HEK293 (cell line): Measurements from ENCODE around the gene CXXC4.
A peak's percentile ranks its signal among the peaks of the same experiment; 100 is the strongest.

Source experiments
- BCL11B ChIP-seq: fragments of 450-650 bp; formaldehyde crosslinking; IDR thresholded peaks from 2 replicates; pipeline ENCODE4 v1.5.1; 2016; ENCODE audit warnings: low read depth, missing biosample characterization, missing genetic modification characterization
- HOXA7 ChIP-seq: sonication (generic); formaldehyde crosslinking; IDR thresholded peaks from 2 replicates; pipeline ENCODE4 v1.8.1; 2022; ENCODE audit warnings: missing genetic modification reagents, borderline replicate concordance
- HOXD13 ChIP-seq: sonication (generic); formaldehyde crosslinking; IDR thresholded peaks from 2 replicates; pipeline ENCODE4 v1.8.0; 2022; ENCODE audit warnings: missing genetic modification reagents, borderline replicate concordance
- KLF17 ChIP-seq: fragments of 450-650 bp; formaldehyde crosslinking; IDR thresholded peaks from 2 replicates; pipeline ENCODE4 v1.5.1; 2016; ENCODE audit warnings: missing biosample characterization, missing genetic modification characterization
- MEIS1 ChIP-seq: sonication (generic); formaldehyde crosslinking; IDR thresholded peaks from 2 replicates; pipeline ENCODE4 v1.8.1; 2022; ENCODE audit warnings: missing genetic modification reagents, mild to moderate bottlenecking, borderline replicate concordance
- PRDM1 ChIP-seq: fragments of 450-650 bp; formaldehyde crosslinking; IDR thresholded peaks from 2 replicates; pipeline ENCODE4; 2016; ENCODE audit warnings: missing biosample characterization, missing genetic modification characterization
- REPIN1 ChIP-seq: fragments of 450-650 bp; formaldehyde crosslinking; IDR thresholded peaks from 2 replicates; pipeline ENCODE4 v1.5.1; 2017; ENCODE audit warnings: missing biosample characterization, missing genetic modification characterization, low read depth
- SP3 ChIP-seq: fragments of 450-650 bp; formaldehyde crosslinking; IDR thresholded peaks from 2 replicates; pipeline ENCODE4 v1.5.1; 2016; ENCODE audit warnings: missing biosample characterization, missing genetic modification characterization
- TSHZ1 ChIP-seq: fragments of 450-650 bp; formaldehyde crosslinking; IDR thresholded peaks from 2 replicates; pipeline ENCODE4 v1.5.1; 2016; ENCODE audit warnings: missing biosample characterization, missing genetic modification characterization, borderline replicate concordance
- YY2 ChIP-seq: fragments of 450-650 bp; formaldehyde crosslinking; IDR thresholded peaks from 2 replicates; pipeline ENCODE4 v1.5.1; 2016; ENCODE audit warnings: missing biosample characterization, missing genetic modification characterization
- ZBTB11 ChIP-seq: fragments of 450-650 bp; formaldehyde crosslinking; conservative IDR thresholded peaks from 2 replicates; pipeline ENCODE4 v1.5.1; 2016; ENCODE audit warnings: low read depth, missing biosample characterization, missing genetic modification characterization
- ZNF140 ChIP-seq: fragments of 450-650 bp; formaldehyde crosslinking; IDR thresholded peaks from 2 replicates; pipeline ENCODE4 v1.5.1; 2016; ENCODE audit warnings: missing biosample characterization, missing genetic modification characterization
- ZNF157 ChIP-seq: fragments of 450-650 bp; formaldehyde crosslinking; IDR thresholded peaks from 2 replicates; pipeline ENCODE4 v1.5.1; 2016; ENCODE audit warnings: missing biosample characterization, missing genetic modification characterization
- ZNF184 ChIP-seq: fragments of 450-650 bp; IDR thresholded peaks from 2 replicates; pipeline ENCODE4 v1.5.1; 2018; ENCODE audit warnings: missing biosample characterization, mild to moderate bottlenecking, missing genetic modification characterization
- ZNF211 ChIP-seq: fragments of 450-650 bp; formaldehyde crosslinking; IDR thresholded peaks from 2 replicates; pipeline ENCODE4 v1.5.1; 2016; ENCODE audit warnings: low read depth, missing biosample characterization, missing genetic modification characterization
- ZNF266 ChIP-seq: fragments of 450-650 bp; formaldehyde crosslinking; IDR thresholded peaks from 2 replicates; pipeline ENCODE4 v1.5.1; 2016; ENCODE audit warnings: missing biosample characterization, missing genetic modification characterization, low read depth
- ZNF274 ChIP-seq, 2 experiments: fragments of 200-500 bp in 1 of 2; fragments of 450-650 bp in 1 of 2; sonication (Bioruptor generic) in 1 of 2; formaldehyde crosslinking in 1 of 2; IDR thresholded peaks; 2 replicates each; pipeline versions ENCODE4 v1.5.1 to v1.6.1; 2014 to 2016; ENCODE audit warnings: borderline replicate concordance in 1 of 2, inconsistent platforms in 1 of 2, low read length in 1 of 2, missing biosample characterization in 1 of 2, missing genetic modification characterization in 1 of 2
- ZNF292 ChIP-seq: fragments of 450-650 bp; formaldehyde crosslinking; IDR thresholded peaks from 2 replicates; pipeline ENCODE4 v1.5.1; 2016; ENCODE audit warnings: low read depth, missing biosample characterization, missing genetic modification characterization, borderline replicate concordance
- ZNF354C ChIP-seq: fragments of 450-650 bp; formaldehyde crosslinking; IDR thresholded peaks from 2 replicates; pipeline ENCODE4 v1.5.1; 2016; ENCODE audit warnings: missing biosample characterization, missing genetic modification characterization, low read depth, borderline replicate concordance
- ZNF514 ChIP-seq: fragments of 450-650 bp; formaldehyde crosslinking; IDR thresholded peaks from 2 replicates; pipeline ENCODE4 v1.5.1; 2016; ENCODE audit warnings: missing biosample characterization, missing genetic modification characterization
- ZNF558 ChIP-seq: fragments of 450-650 bp; formaldehyde crosslinking; IDR thresholded peaks from 2 replicates; pipeline ENCODE4 v1.5.1; 2016; ENCODE audit warnings: missing biosample characterization, missing genetic modification characterization
- ZNF560 ChIP-seq: fragments of 450-650 bp; formaldehyde crosslinking; IDR thresholded peaks from 2 replicates; pipeline ENCODE4 v1.5.1; 2017; ENCODE audit warnings: missing biosample characterization, missing genetic modification characterization, borderline replicate concordance
- ZNF600 ChIP-seq: fragments of 450-650 bp; formaldehyde crosslinking; IDR thresholded peaks from 2 replicates; pipeline ENCODE4 v1.5.1; 2016; ENCODE audit warnings: missing biosample characterization, missing genetic modification characterization
- ZNF610 ChIP-seq: fragments of 450-650 bp; formaldehyde crosslinking; IDR thresholded peaks from 2 replicates; pipeline ENCODE4 v1.5.1; 2016; ENCODE audit warnings: missing biosample characterization, missing genetic modification characterization, borderline replicate concordance
- ZNF624 ChIP-seq: fragments of 450-650 bp; formaldehyde crosslinking; IDR thresholded peaks from 2 replicates; pipeline ENCODE4 v1.5.1; 2017; ENCODE audit warnings: missing biosample characterization, missing genetic modification characterization
- ZNF670 ChIP-seq: fragments of 450-650 bp; formaldehyde crosslinking; IDR thresholded peaks from 2 replicates; pipeline ENCODE4 v1.5.1; 2016; ENCODE audit warnings: missing biosample characterization, missing genetic modification characterization, low read depth
- ZNF747 ChIP-seq: fragments of 450-650 bp; formaldehyde crosslinking; IDR thresholded peaks from 2 replicates; pipeline ENCODE4 v1.5.1; 2016; ENCODE audit warnings: missing biosample characterization, missing genetic modification characterization
- ZNF76 ChIP-seq: fragments of 450-650 bp; formaldehyde crosslinking; IDR thresholded peaks from 2 replicates; pipeline ENCODE4; 2016; ENCODE audit warnings: low read depth, missing biosample characterization, missing genetic modification characterization, borderline replicate concordance
- ZNF777 ChIP-seq: fragments of 450-650 bp; formaldehyde crosslinking; IDR thresholded peaks from 2 replicates; pipeline ENCODE4 v1.5.1; 2017; ENCODE audit warnings: missing biosample characterization, missing genetic modification characterization, borderline replicate concordance
- TF ChIP-seq, protein P1 (sequence below): fragments of 450-650 bp; formaldehyde crosslinking; IDR thresholded peaks from 2 replicates; pipeline ENCODE4 v1.5.1; 2017; ENCODE audit warnings: missing biosample characterization, missing genetic modification characterization

The CXXC4 gene

GRCh38 chr4:104494822-104495559, at the start of gene CXXC4 (continued):
- TF ChIP-seq KLF17: peak; percentile 48; the same call in 1 of the 2 replicates
- no peak for TF ChIP-seq ZNF266
- TF ChIP-seq REPIN1: no peak
- no peak for TF ChIP-seq ZNF670
- no peak for TF ChIP-seq ZNF777 (tag by site-specific recombination)
- no peak for TF ChIP-seq ZNF184 (tag by site-specific recombination)
- no peak for TF ChIP-seq ZNF140 (tag by site-specific recombination)
- no peak for TF ChIP-seq YY2 (tag by site-specific recombination)
- no peak for TF ChIP-seq ZNF514 (tag by site-specific recombination)
- TF ChIP-seq ZNF558 (tag by site-specific recombination): no peak
- no peak for TF ChIP-seq ZNF157 (tag by site-specific recombination)
- TF ChIP-seq, protein P1, sequence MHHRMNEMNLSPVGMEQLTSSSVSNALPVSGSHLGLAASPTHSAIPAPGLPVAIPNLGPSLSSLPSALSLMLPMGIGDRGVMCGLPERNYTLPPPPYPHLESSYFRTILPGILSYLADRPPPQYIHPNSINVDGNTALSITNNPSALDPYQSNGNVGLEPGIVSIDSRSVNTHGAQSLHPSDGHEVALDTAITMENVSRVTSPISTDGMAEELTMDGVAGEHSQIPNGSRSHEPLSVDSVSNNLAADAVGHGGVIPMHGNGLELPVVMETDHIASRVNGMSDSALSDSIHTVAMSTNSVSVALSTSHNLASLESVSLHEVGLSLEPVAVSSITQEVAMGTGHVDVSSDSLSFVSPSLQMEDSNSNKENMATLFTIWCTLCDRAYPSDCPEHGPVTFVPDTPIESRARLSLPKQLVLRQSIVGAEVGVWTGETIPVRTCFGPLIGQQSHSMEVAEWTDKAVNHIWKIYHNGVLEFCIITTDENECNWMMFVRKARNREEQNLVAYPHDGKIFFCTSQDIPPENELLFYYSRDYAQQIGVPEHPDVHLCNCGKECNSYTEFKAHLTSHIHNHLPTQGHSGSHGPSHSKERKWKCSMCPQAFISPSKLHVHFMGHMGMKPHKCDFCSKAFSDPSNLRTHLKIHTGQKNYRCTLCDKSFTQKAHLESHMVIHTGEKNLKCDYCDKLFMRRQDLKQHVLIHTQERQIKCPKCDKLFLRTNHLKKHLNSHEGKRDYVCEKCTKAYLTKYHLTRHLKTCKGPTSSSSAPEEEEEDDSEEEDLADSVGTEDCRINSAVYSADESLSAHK (tag by site-specific recombination): no peak
- TF ChIP-seq SP3: peak; percentile 40
- peak; percentile 40; the same call in 1 of the 2 replicates for TF ChIP-seq TSHZ1 (tag by site-specific recombination)
- no peak for TF ChIP-seq HOXA7 (CRISPR knock-in tag)
- 0 out of 2 replicates have a peak, but pooled peaks have one; percentile 40 for TF ChIP-seq ZNF600 (tag by site-specific recombination)
- TF ChIP-seq ZNF610 (tag by site-specific recombination): no peak
- no peak for TF ChIP-seq HOXD13 (CRISPR knock-in tag)
- TF ChIP-seq MEIS1 (CRISPR knock-in tag): no peak
- TF ChIP-seq ZBTB11 (tag by site-specific recombination): no peak
- no peak for TF ChIP-seq ZNF76
- no peak for TF ChIP-seq ZNF747 (tag by site-specific recombination)
- TF ChIP-seq ZNF292 (tag by site-specific recombination): no peak
- no peak for TF ChIP-seq ZNF211 (tag by site-specific recombination)
- no peak for TF ChIP-seq ZNF560 (tag by site-specific recombination)
- TF ChIP-seq ZNF354C (tag by site-specific recombination): no peak
- no peak for TF ChIP-seq ZNF624 (tag by site-specific recombination)
- TF ChIP-seq BCL11B (tag by site-specific recombination): no peak
- TF ChIP-seq PRDM1 (tag by site-specific recombination): no peak
- no peak for TF ChIP-seq ZNF274 (IDR thresholded peaks at IDR 0.05; ENCODE audit: low read length)
- TF ChIP-seq ZNF274 (tag by site-specific recombination; IDR thresholded peaks at IDR 0.05; ENCODE audit: borderline replicate concordance): no peak
